Type B pancreatic cell (in vitro differentiated cells): Measurements from ENCODE around the gene CDK14. TPM values are rescaled to one million over a fixed set of nuclear protein-coding genes. Genes with fewer than 3 reads are reported as not detected.
"Not testable (repeated sequence)": the region's sequence is repeated elsewhere in the genome, so short reads cannot be mapped to it uniquely, and the experiment has no call there.

Source experiments
- DNase-seq: peaks from one replicate; pipeline ENCODE4 v3.0.0; 2021; ENCODE audit warnings: mixed read lengths; ENCODE audit not compliant: unreplicated experiment; ENCODE audit errors: extremely low spot score
- H3K27ac Mint-ChIP-seq: 2 replicates; pipeline ENCODE4 v1.8.0; 2021; ENCODE audit warnings: mild to moderate bottlenecking, mixed read lengths
- H3K27me3 Mint-ChIP-seq: 2 replicates; pipeline ENCODE4 v1.8.0; 2021; ENCODE audit warnings: mixed read lengths
- H3K36me3 Mint-ChIP-seq: 2 replicates; pipeline ENCODE4 v1.8.0; 2021; ENCODE audit warnings: mixed read lengths
- H3K4me1 Mint-ChIP-seq: one replicate; pipeline ENCODE4 v1.8.0; 2021; ENCODE audit warnings: mixed read lengths; ENCODE audit not compliant: unreplicated experiment
- H3K4me3 Mint-ChIP-seq: 2 replicates; pipeline ENCODE4 v1.8.0; 2021; ENCODE audit warnings: mild to moderate bottlenecking, mixed read lengths
- H3K9me3 Mint-ChIP-seq: 2 replicates; pipeline ENCODE4 v1.8.0; 2021; ENCODE audit warnings: mixed read lengths
- total RNA-seq: library from RNA; stranded (reverse); gene quantifications from 2 replicates; pipeline ENCODE4 v1.2.1, GENCODE V29; 2021; ENCODE audit warnings: low replicate concordance
- TF ChIP-seq, protein P1 (sequence below): fragments of 200-600 bp; sonication (generic); conservative IDR thresholded peaks from 2 replicates; pipeline ENCODE4 v1.5.0; 2021; ENCODE audit warnings: antibody characterized with exemption, mild to moderate bottlenecking

The CDK14 gene
- total RNA-seq, 1 donor from 2014 or later: 43.5 TPM

DNA sequence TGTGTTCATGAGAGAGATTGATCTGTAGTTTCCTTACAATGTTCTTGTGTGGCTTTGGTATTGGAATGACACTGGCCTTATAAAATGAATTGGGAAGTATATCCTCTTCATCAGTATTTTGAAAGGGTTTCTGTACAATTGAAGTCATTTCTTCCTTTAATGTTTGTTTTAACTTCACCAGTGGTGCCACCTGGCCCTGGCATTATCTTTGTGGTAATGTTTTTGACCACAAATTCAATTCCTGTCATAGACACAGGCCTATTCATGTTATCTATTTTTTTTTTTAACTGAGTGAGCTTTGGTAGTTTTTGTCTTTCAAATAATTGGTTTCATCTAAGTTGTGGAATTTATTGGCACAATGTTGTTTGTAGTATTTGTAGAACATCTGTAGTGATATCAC is 127.7 kb downstream of the CDK14 start:
- Mint-ChIP-seq H3K4me1 (peaks cover 18% of the 10 kb centered on the region), H3K9me3 (no peaks in the 10 kb centered on the region), H3K36me3 (no peaks in the 10 kb centered on the region), H3K27me3 (no peaks in the 10 kb centered on the region), H3K27ac (no peak overlapping the region), H3K4me3 (no peak overlapping the region)
- TF ChIP-seq, protein P1, sequence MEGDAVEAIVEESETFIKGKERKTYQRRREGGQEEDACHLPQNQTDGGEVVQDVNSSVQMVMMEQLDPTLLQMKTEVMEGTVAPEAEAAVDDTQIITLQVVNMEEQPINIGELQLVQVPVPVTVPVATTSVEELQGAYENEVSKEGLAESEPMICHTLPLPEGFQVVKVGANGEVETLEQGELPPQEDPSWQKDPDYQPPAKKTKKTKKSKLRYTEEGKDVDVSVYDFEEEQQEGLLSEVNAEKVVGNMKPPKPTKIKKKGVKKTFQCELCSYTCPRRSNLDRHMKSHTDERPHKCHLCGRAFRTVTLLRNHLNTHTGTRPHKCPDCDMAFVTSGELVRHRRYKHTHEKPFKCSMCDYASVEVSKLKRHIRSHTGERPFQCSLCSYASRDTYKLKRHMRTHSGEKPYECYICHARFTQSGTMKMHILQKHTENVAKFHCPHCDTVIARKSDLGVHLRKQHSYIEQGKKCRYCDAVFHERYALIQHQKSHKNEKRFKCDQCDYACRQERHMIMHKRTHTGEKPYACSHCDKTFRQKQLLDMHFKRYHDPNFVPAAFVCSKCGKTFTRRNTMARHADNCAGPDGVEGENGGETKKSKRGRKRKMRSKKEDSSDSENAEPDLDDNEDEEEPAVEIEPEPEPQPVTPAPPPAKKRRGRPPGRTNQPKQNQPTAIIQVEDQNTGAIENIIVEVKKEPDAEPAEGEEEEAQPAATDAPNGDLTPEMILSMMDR: no peak
- no peak for DNase-seq

DNA sequence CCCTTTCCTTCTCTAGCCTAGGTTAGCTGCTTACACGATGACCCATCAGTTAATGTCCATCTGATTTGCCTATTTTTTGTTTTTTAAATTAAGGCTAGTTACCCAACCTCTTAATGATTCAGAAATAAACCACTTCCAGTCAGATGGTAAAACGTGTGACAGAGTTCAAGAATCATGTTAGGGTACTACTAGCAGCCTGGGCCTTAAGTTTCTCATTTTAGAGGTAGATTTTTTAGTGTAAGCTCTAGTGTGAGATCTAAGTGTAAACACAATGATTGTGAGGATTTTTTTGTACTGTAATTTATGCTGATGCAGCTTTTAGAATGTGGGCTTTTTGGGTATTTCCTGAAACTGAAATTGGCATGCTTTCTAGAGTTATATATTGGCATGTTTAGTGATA is 130.0 kb downstream of the CDK14 start:
- Mint-ChIP-seq H3K36me3 (peaks cover 6% of the 10 kb centered on the region), H3K4me1 (peaks cover 7% of the 10 kb centered on the region), H3K4me3 (no peak overlapping the region), H3K27ac (no peak overlapping the region), H3K27me3 (no peaks in the 10 kb centered on the region), H3K9me3 (no peaks in the 10 kb centered on the region)
- TF ChIP-seq, protein P1: no peak
- DNase-seq: no peak

DNA sequence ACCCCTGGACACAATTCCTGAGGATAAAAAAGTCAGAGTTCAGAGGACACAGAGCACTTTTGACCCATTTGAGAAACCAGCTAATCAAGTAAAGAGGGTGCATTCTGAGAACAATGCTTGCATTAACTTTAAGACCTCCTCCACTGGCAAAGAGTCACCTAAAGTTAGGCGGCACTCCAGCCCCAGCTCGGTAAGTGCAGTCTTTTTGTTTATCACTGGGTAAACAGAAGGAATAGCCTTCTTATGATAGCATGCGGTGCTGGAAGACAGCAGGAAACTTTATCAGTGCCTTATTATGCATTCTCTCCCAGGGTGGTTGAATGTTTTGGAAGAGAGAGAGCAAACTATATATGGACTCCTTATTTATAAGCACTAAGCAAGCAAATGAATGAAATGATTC is 130.5 kb downstream of the CDK14 start:
- Mint-ChIP-seq H3K27me3 (no peaks in the 10 kb centered on the region), H3K4me3 (no peak overlapping the region), H3K9me3 (no peaks in the 10 kb centered on the region), H3K4me1 (peaks cover 2% of the 10 kb centered on the region), H3K36me3 (peaks cover 11% of the 10 kb centered on the region), H3K27ac (no peak overlapping the region)
- TF ChIP-seq, protein P1: no peak
- DNase-seq: no peak

DNA sequence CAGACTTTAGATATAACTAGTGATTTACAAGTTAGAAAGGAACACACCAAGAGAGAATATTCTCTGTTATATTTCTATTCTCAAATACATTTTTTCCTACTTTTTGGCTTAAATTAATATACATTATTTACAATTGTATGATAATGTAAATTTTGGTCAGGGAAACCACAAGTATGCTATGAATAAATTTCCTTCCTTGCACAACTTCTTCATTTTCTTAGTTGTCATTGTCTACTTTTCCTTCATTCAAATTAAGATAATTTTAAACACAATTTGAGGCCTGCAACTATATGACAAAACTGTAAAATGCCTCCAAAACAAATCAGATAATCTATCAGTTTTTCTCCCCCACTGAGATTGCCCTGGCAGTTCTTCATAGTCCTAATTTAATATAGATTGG is 131.3 kb downstream of the CDK14 start:
- TF ChIP-seq, protein P1: no peak
- no peak for DNase-seq
- Mint-ChIP-seq H3K27ac (no peak overlapping the region), H3K36me3 (peaks cover 15% of the 10 kb centered on the region), H3K27me3 (no peaks in the 10 kb centered on the region), H3K4me1 (no peaks in the 10 kb centered on the region), H3K4me3 (no peak overlapping the region), H3K9me3 (no peaks in the 10 kb centered on the region)

DNA sequence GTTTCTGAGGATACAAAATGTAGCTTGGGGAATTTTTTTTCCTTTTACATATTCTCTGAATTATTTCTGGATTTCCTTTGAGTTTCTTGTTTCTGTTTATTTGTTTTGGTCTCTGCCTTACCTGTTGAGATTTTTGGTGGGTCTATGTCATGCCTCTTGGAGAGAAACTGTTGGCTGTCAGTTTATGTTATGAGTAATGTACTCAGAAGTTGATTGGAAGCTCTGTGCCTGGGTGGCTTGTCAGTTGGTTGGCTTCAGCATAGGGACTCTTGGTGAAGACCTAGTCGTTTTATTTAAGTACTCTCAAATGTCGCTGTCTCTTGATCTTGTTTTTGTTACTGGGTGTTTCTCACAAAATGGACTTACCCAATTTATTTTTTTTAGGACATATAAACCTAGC is 132.4 kb downstream of the CDK14 start:
- no peaks in the 10 kb centered on the region for H3K4me1 Mint-ChIP-seq
- TF ChIP-seq, protein P1: no peak
- H3K4me3 Mint-ChIP-seq: no peak overlapping the region
- peaks cover 25% of the 10 kb centered on the region for H3K36me3 Mint-ChIP-seq
- H3K9me3 Mint-ChIP-seq: no peaks in the 10 kb centered on the region
- no peak overlapping the region for H3K27ac Mint-ChIP-seq
- no peaks in the 10 kb centered on the region for H3K27me3 Mint-ChIP-seq
- no peak for DNase-seq

DNA sequence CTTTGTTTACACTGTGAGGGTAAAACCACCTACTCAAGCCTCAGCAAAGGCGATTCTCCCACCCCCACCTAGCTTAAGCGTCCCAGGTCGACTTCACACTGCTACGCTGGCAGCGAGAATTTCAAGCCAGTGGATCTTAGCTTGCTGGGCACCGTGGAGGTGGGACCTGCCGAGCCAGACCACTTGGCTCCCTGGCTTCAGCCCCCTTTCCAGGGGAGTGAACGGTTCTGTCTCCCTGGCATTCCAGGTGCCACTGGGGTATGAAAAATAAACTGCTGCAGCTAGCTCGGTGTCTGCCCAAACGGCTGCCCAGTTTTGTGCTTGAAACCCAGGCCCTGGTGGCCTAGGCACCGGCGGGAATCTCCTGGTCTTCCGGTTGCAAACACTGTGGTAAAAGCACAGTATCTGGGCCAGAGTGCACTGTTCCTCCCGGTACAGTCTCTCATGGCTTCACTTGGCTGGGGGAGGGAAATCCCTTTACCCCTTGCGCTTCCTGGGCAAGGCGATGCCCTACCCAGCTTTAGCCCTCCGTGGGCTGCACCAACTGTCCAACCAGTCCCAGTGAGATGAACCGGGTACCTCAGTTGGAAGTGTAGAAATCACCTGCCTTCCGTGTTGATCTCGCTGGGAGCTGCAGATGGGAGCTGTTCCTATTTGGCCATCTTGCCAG is 139.6 kb downstream of the CDK14 start:
- not testable (repeated sequence) for H3K27ac Mint-ChIP-seq, H3K27me3 Mint-ChIP-seq
- peaks cover 31% of the 10 kb centered on the region for H3K36me3 Mint-ChIP-seq

More for the DNA sequence above, 139.6 kb downstream of the CDK14 start:
- H3K9me3 Mint-ChIP-seq, H3K4me1 Mint-ChIP-seq, H3K4me3 Mint-ChIP-seq, DNase-seq: not testable (repeated sequence)
